WTC11 (cell line): ENCODE results near the gene PTPRO. TPM values are rescaled to one million over a fixed set of nuclear protein-coding genes. Genes with fewer than 3 reads are reported as not detected.

Experiments used
- ATAC-seq: fragments of 200-7000 bp; cut with Tn5 transposase; 2 replicates; pipeline ENCODE4 v1.10.0; 2021; ENCODE audit warnings: mild to moderate bottlenecking, moderate library complexity
- CTCF ChIA-PET: fragments of 300-600 bp; sonication (Branson Sonifier 250); formaldehyde crosslinking; loops from one replicate; lab custom pipeline; 2021; ENCODE audit warnings: antibody characterized with exemption; lab: Charles Lee
- POLR2A ChIA-PET: fragments of 350-600 bp; sonication (Branson Sonifier 250); formaldehyde crosslinking; loops from one replicate; lab custom pipeline; 2021; ENCODE audit warnings: antibody characterized with exemption; lab: Charles Lee
- DNase-seq: peaks from one replicate; pipeline ENCODE4 v3.0.0; 2021; ENCODE audit warnings: low spot score
- H3K27ac Mint-ChIP-seq: 2 replicates; pipeline ENCODE4 v1.8.0; 2021; ENCODE audit warnings: mixed read lengths
- H3K27me3 Mint-ChIP-seq: 2 replicates; pipeline ENCODE4 v1.8.0; 2021; ENCODE audit warnings: low read depth, mild to moderate bottlenecking, moderate library complexity, mixed read lengths
- H3K36me3 Mint-ChIP-seq: 2 replicates; pipeline ENCODE4 v1.8.0; 2021; ENCODE audit warnings: mixed read lengths
- H3K4me1 Mint-ChIP-seq: 2 replicates; pipeline ENCODE4 v1.8.0; 2022; ENCODE audit warnings: mixed read lengths
- H3K4me3 Mint-ChIP-seq: 2 replicates; pipeline ENCODE4 v1.8.0; 2021; ENCODE audit warnings: mild to moderate bottlenecking, moderate library complexity, mixed read lengths
- H3K9me3 Mint-ChIP-seq: 2 replicates; pipeline ENCODE4 v1.8.0; 2021; ENCODE audit warnings: mixed read lengths
- ARID4B ChIP-seq: sonication (generic); formaldehyde crosslinking; IDR thresholded peaks from 2 replicates; pipeline ENCODE4 v1.8.0; 2023; ENCODE audit warnings: missing genetic modification reagents, mild to moderate bottlenecking, borderline replicate concordance
- CBFB ChIP-seq: sonication (generic); formaldehyde crosslinking; IDR thresholded peaks from 2 replicates; pipeline ENCODE4 v1.8.1; 2022; ENCODE audit warnings: mild to moderate bottlenecking, low read depth, missing genetic modification reagents
- CREM ChIP-seq: sonication (generic); formaldehyde crosslinking; IDR thresholded peaks from 2 replicates; pipeline ENCODE4 v1.8.1; 2022; ENCODE audit warnings: mild to moderate bottlenecking, missing genetic modification reagents, moderate library complexity
- E2F5 ChIP-seq: sonication (generic); formaldehyde crosslinking; IDR thresholded peaks from 2 replicates; pipeline ENCODE4 v1.8.1; 2022; ENCODE audit warnings: mild to moderate bottlenecking, moderate library complexity, missing genetic modification reagents
- FOXJ3 ChIP-seq: sonication (generic); formaldehyde crosslinking; IDR thresholded peaks from 2 replicates; pipeline ENCODE4 v1.9.0; 2021; ENCODE audit warnings: missing genetic modification reagents, mild to moderate bottlenecking, borderline replicate concordance
- GRHL2 ChIP-seq: fragments of 250-450 bp; sonication (Bioruptor Pico); IDR thresholded peaks from 2 replicates; pipeline ENCODE4 v1.8.0; 2022; ENCODE audit warnings: mild to moderate bottlenecking, moderate library complexity; ENCODE audit not compliant: insufficient replicate concordance, severe bottlenecking
- JUN ChIP-seq: sonication (generic); formaldehyde crosslinking; IDR thresholded peaks from 2 replicates; pipeline ENCODE4 v1.8.0; 2023; ENCODE audit warnings: mild to moderate bottlenecking, missing genetic modification reagents
- KAT7 ChIP-seq: sonication (generic); formaldehyde crosslinking; IDR thresholded peaks from 2 replicates; pipeline ENCODE4 v1.8.1; 2023; ENCODE audit warnings: missing genetic modification reagents, mild to moderate bottlenecking, borderline replicate concordance
- NR3C1 ChIP-seq: sonication (generic); formaldehyde crosslinking; conservative IDR thresholded peaks from 2 replicates; pipeline ENCODE4 v1.8.1; 2023; ENCODE audit warnings: low read depth, mild to moderate bottlenecking, missing genetic modification reagents
- PRRX2 ChIP-seq: fragments of 250-450 bp; sonication (Bioruptor Pico); IDR thresholded peaks from 2 replicates; pipeline ENCODE4 v1.8.0; 2021; ENCODE audit warnings: mild to moderate bottlenecking
- ZBTB21 ChIP-seq: sonication (generic); formaldehyde crosslinking; IDR thresholded peaks from 2 replicates; pipeline ENCODE4 v1.8.1; 2023; ENCODE audit warnings: mild to moderate bottlenecking, missing genetic modification reagents, borderline replicate concordance
- ZBTB43 ChIP-seq: sonication (generic); formaldehyde crosslinking; IDR thresholded peaks from 2 replicates; pipeline ENCODE4 v1.8.1; 2023; ENCODE audit warnings: mild to moderate bottlenecking, missing genetic modification reagents
- ZNF138 ChIP-seq: sonication (generic); formaldehyde crosslinking; conservative IDR thresholded peaks from 2 replicates; pipeline ENCODE4 v1.8.1; 2022; ENCODE audit warnings: mild to moderate bottlenecking, moderate library complexity, missing genetic modification reagents
- ZNF232 ChIP-seq: sonication (generic); formaldehyde crosslinking; IDR thresholded peaks from 2 replicates; pipeline ENCODE4 v1.8.0; 2022; ENCODE audit warnings: mild to moderate bottlenecking, missing genetic modification reagents
- ZNF263 ChIP-seq: sonication (generic); formaldehyde crosslinking; IDR thresholded peaks from 2 replicates; pipeline ENCODE4 v1.8.1; 2022; ENCODE audit warnings: low read depth, mild to moderate bottlenecking, moderate library complexity, missing genetic modification reagents
- ZNF317 ChIP-seq: sonication (generic); formaldehyde crosslinking; IDR thresholded peaks from 2 replicates; pipeline ENCODE4 v1.8.1; 2023; ENCODE audit warnings: low read depth, mild to moderate bottlenecking, moderate library complexity, missing genetic modification reagents, borderline replicate concordance
- ZNF396 ChIP-seq: fragments of 250-450 bp; sonication (Bioruptor Pico); IDR thresholded peaks from 2 replicates; pipeline ENCODE4 v1.8.0; 2021; ENCODE audit warnings: mild to moderate bottlenecking, moderate library complexity, borderline replicate concordance
- ZNF416 ChIP-seq: fragments of 250-450 bp; sonication (Bioruptor Pico); IDR thresholded peaks from 2 replicates; pipeline ENCODE4 v1.9.0; 2021; ENCODE audit warnings: mild to moderate bottlenecking, inconsistent platforms
- ZNF671 ChIP-seq: fragments of 250-450 bp; sonication (Bioruptor Pico); IDR thresholded peaks from 2 replicates; pipeline ENCODE4 v1.8.0; 2021; ENCODE audit warnings: mild to moderate bottlenecking
- ZSCAN18 ChIP-seq: fragments of 250-450 bp; sonication (Bioruptor Pico); IDR thresholded peaks from 2 replicates; pipeline ENCODE4 v2.1.2; 2022; ENCODE audit warnings: mild to moderate bottlenecking, moderate library complexity
- total RNA-seq: library from RNA; stranded (reverse); gene quantifications from 3 replicates; pipeline ENCODE4 v1.2.3, GENCODE V29; 2021
- TF ChIP-seq, protein P1 (sequence below): sonication (generic); formaldehyde crosslinking; IDR thresholded peaks from 2 replicates; pipeline ENCODE4 v1.8.0; 2022; ENCODE audit warnings: mild to moderate bottlenecking, missing genetic modification reagents
- TF ChIP-seq, protein P2 (sequence below): sonication (generic); formaldehyde crosslinking; IDR thresholded peaks from 2 replicates; pipeline ENCODE4 v1.8.1; 2022; ENCODE audit warnings: missing genetic modification reagents, borderline replicate concordance

PTPRO gene
- total RNA-seq, 1 experiment from 2014 or later, result 1.1 TPM

GRCh38 chr12:15486859-15487258 is 164.6 kb downstream of the PTPRO start (continued):
- TF ChIP-seq ZNF317 (CRISPR knock-in tag), result no peak
- TF ChIP-seq, all 79 proteins: peak for 0

DNA sequence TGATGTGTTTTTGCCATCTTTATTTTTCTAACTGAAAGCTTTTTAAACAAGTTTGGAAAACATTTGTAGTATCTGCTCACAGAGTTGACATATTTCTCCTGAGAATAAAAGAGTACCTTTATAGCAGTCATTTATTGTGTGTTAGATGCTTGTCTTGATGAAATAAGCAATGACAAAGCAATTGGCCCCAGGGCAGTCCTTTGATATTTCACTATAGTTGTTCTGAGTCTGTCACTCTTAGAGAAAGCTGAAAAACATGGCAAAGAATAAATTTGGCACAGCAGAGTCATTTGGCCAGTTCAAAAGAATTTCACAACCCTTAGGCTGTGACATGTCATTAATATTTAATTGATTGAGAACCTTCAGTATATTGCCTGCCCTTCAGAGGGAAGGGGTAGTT is 166.2 kb downstream of the PTPRO start:
- POLR2A ChIA-PET, result no interaction called here
- Mint-ChIP-seq H3K4me3 (no peak overlapping the region), H3K36me3 (no peaks in the 10 kb centered on the region), H3K4me1 (no peaks in the 10 kb centered on the region), H3K9me3 (no peaks in the 10 kb centered on the region), H3K27ac (no peak overlapping the region), H3K27me3 (no peaks in the 10 kb centered on the region; the same call in 1 of the 2 replicates)
- CTCF ChIA-PET, result no interaction called here
- no peak for DNase-seq
- no peak for ATAC-seq
- TF ChIP-seq GRHL2 (CRISPR knock-in tag) (no peak), CREM (CRISPR knock-in tag) (no peak), E2F5 (CRISPR knock-in tag) (no peak), PRRX2 (no peak)

DNA sequence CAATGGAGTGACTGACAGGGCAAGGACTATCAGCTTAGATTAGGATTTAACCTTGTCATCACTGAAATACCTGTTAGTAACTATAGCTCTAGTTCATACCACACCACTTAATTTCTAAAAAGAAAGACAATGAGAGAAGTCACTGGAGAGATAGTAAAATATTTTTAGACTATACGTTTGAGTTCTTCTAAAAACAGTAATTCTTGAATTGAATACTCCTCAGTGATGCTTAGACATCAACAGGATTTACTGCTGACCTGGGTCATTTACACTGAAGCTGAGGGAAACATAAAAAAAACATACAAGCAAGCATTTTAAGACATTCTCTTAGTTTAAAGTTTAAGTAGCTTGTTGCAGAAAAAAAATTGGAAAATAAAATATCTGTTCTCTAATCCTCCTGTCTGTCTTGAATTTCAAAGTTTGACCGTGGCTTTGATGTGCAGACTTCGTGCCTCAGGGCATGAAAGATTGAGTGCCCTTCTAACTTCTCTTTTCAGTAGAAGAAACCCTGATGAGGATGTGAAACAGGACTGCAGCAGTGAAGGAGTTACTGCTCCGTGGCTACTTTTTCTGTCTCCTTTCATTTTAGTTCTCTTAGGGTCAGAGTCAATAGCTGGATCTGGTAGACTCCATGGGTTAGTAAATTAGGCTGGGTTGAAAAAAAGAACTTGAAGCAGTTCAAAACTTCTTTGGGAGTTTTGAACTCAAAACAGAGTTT is 172.2 kb downstream of the PTPRO start:
- Mint-ChIP-seq H3K9me3 (no peaks in the 10 kb centered on the region), H3K27ac (no peak overlapping the region)

More for the DNA sequence above, 172.2 kb downstream of the PTPRO start:
- Mint-ChIP-seq H3K4me1 (peaks cover 3% of the 10 kb centered on the region; the same call in 1 of the 2 replicates), H3K36me3 (no peaks in the 10 kb centered on the region), H3K27me3 (no peaks in the 10 kb centered on the region; the same call in 1 of the 2 replicates), H3K4me3 (no peak overlapping the region)
- ChIA-PET CTCF (no interaction called here), POLR2A (no interaction called here)
- DNase-seq (no peak), ATAC-seq (no peak)
- TF ChIP-seq ARID4B (CRISPR knock-in tag) (no peak), ZNF263 (no peak), ZNF138 (CRISPR knock-in tag) (no peak), KAT7 (CRISPR knock-in tag) (no peak), ZBTB43 (no peak), JUN (CRISPR knock-in tag) (no peak), ZSCAN18 (no peak), NR3C1 (no peak), ZNF396 (no peak), ZBTB21 (no peak), CBFB (CRISPR knock-in tag) (no peak), ZNF671 (CRISPR knock-in tag) (no peak), FOXJ3 (no peak), ZNF232 (CRISPR knock-in tag) (no peak), ZNF416 (CRISPR knock-in tag) (no peak)
- TF ChIP-seq, protein P1, sequence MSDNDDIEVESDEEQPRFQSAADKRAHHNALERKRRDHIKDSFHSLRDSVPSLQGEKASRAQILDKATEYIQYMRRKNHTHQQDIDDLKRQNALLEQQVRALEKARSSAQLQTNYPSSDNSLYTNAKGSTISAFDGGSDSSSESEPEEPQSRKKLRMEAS (CRISPR knock-in tag), result no peak
- TF ChIP-seq, protein P2, sequence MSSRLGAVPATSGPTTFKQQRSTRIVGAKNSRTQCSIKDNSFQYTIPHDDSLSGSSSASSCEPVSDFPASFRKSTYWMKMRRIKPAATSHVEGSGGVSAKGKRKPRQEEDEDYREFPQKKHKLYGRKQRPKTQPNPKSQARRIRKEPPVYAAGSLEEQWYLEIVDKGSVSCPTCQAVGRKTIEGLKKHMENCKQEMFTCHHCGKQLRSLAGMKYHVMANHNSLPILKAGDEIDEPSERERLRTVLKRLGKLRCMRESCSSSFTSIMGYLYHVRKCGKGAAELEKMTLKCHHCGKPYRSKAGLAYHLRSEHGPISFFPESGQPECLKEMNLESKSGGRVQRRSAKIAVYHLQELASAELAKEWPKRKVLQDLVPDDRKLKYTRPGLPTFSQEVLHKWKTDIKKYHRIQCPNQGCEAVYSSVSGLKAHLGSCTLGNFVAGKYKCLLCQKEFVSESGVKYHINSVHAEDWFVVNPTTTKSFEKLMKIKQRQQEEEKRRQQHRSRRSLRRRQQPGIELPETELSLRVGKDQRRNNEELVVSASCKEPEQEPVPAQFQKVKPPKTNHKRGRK (CRISPR knock-in tag), result no peak
